IMR-90 (cell line): ENCODE data around the gene SFT2D2. TPM values are rescaled to one million over a fixed set of nuclear protein-coding genes. Genes with fewer than 3 reads are reported as not detected.

Experiments used
- ATAC-seq: fragments of 200-7000 bp; cut with Tn5 transposase; 2 replicates; pipeline ENCODE4 v1.9.1; 2020; ENCODE audit warnings: low read depth, mild to moderate bottlenecking, moderate library complexity
- BruUV-seq: library from RNA; stranded (reverse); fragments of 400-500 nt; replicated peaks from 2 replicates; lab custom pipeline; 2021; lab: Mats Ljungman, UMichigan
- CTCF ChIA-PET: fragments of 300-600 bp; formaldehyde crosslinking; extraction: SDS; loops from one replicate; lab custom pipeline; 2021; ENCODE audit warnings: antibody characterized with exemption; lab: Yijun Ruan, JAX
- POLR2A ChIA-PET: fragments of 300-600 bp; sonication (Branson Sonifier 250); formaldehyde crosslinking; loops from one replicate; lab custom pipeline; 2022; ENCODE audit warnings: antibody characterized with exemption; ENCODE audit not compliant: unreplicated experiment; lab: Charles Lee
- DNase-seq: peaks from one replicate; pipeline ENCODE4 v3.0.0; 2013
- H2AFZ ChIP-seq: replicated peaks from 2 replicates; pipeline ENCODE3; 2013; ENCODE audit warnings: low read length, mild to moderate bottlenecking; ENCODE audit not compliant: poor library complexity
- H2AK5ac ChIP-seq: 2 replicates; pipeline ENCODE4 v1.6.1; 2013; ENCODE audit warnings: low read depth, low read length, inconsistent platforms
- H2AK9ac ChIP-seq: replicated peaks from 2 replicates; pipeline ENCODE3; 2013; ENCODE audit warnings: mild to moderate bottlenecking, low read depth, low read length, moderate library complexity; ENCODE audit not compliant: poor library complexity
- H2BK120ac ChIP-seq: 2 replicates; pipeline ENCODE4 v1.6.1; 2013; ENCODE audit warnings: low read depth, low read length, inconsistent platforms
- H2BK15ac ChIP-seq: 3 replicates; pipeline ENCODE4 v1.6.1; 2013; ENCODE audit warnings: low read depth, low read length, inconsistent platforms
- H2BK20ac ChIP-seq: 2 replicates; pipeline ENCODE4 v1.6.1; 2013; ENCODE audit warnings: low read depth, mild to moderate bottlenecking, inconsistent platforms, low read length, moderate library complexity
- H2BK5ac ChIP-seq: 2 replicates; pipeline ENCODE4 v1.6.1; 2013; ENCODE audit warnings: mild to moderate bottlenecking, low read depth, low read length, inconsistent platforms; ENCODE audit not compliant: poor library complexity, severe bottlenecking
- H3K14ac ChIP-seq: replicated peaks from 2 replicates; pipeline ENCODE4 v1.6.1; 2013; ENCODE audit warnings: low read depth, low read length, inconsistent platforms
- H3K18ac ChIP-seq: 2 replicates; pipeline ENCODE4 v1.6.1; 2013; ENCODE audit warnings: low read depth, low read length, control low read depth
- H3K23ac ChIP-seq: 2 replicates; pipeline ENCODE4 v1.6.1; 2013; ENCODE audit warnings: low read depth, low read length, inconsistent platforms
- H3K27ac ChIP-seq: 2 replicates; pipeline ENCODE4 v1.5.1; 2013; ENCODE audit warnings: mild to moderate bottlenecking, control low read depth, low read length; ENCODE audit not compliant: insufficient read depth
- H3K27me3 ChIP-seq: 2 replicates; pipeline ENCODE4 v1.6.1; 2013; ENCODE audit warnings: low read length; ENCODE audit not compliant: control insufficient read depth, insufficient read depth
- H3K36me3 ChIP-seq: 2 replicates; pipeline ENCODE4 v1.6.1; 2013; ENCODE audit warnings: low read length, mixed read lengths; ENCODE audit not compliant: control insufficient read depth, insufficient read depth
- H3K4ac ChIP-seq: 2 replicates; pipeline ENCODE4 v1.6.1; 2013; ENCODE audit warnings: low read depth, low read length, inconsistent platforms
- H3K4me1 ChIP-seq: 2 replicates; pipeline ENCODE4 v1.6.1; 2013; ENCODE audit warnings: low read length, mixed read lengths; ENCODE audit not compliant: control insufficient read depth, insufficient read depth
- H3K4me2 ChIP-seq: 2 replicates; pipeline ENCODE4 v1.6.1; 2013; ENCODE audit warnings: low read depth, mild to moderate bottlenecking, control low read depth, low read length, moderate library complexity
- H3K4me3 ChIP-seq: 2 replicates; pipeline ENCODE4 v1.5.1; 2013; ENCODE audit warnings: low read depth, mild to moderate bottlenecking, control low read depth, low read length, moderate library complexity; ENCODE audit not compliant: insufficient read depth
- H3K56ac ChIP-seq: 2 replicates; pipeline ENCODE4 v1.6.1; 2013; ENCODE audit warnings: low read length, inconsistent platforms; ENCODE audit not compliant: insufficient read depth; ENCODE audit errors: extremely low read depth
- H3K79me1 ChIP-seq, 2 experiments: 2 replicates each; pipeline ENCODE4 v1.6.1; 2013; ENCODE audit warnings: low read length in 2 of 2, inconsistent platforms in 1 of 2, low read depth in 1 of 2
- H3K9ac ChIP-seq: 2 replicates; pipeline ENCODE4 v1.6.1; 2013; ENCODE audit warnings: low read depth, low read length, control low read depth
- H3K9me1 ChIP-seq: 2 replicates; pipeline ENCODE4 v1.6.1; 2013; ENCODE audit warnings: low read length, inconsistent platforms; ENCODE audit not compliant: insufficient read depth
- H3K9me3 ChIP-seq: 2 replicates; pipeline ENCODE4 v1.6.1; 2013; ENCODE audit warnings: low read length; ENCODE audit not compliant: control insufficient read depth, insufficient read depth
- H4K20me1 ChIP-seq: 2 replicates; pipeline ENCODE4 v1.6.1; 2013; ENCODE audit warnings: low read length, inconsistent platforms; ENCODE audit not compliant: insufficient read depth
- H4K5ac ChIP-seq: 2 replicates; pipeline ENCODE4 v1.6.1; 2013; ENCODE audit warnings: mild to moderate bottlenecking, low read depth, low read length, control low read depth
- H4K8ac ChIP-seq, 2 experiments: 2 replicates each; pipeline ENCODE4 v1.6.1; 2013; ENCODE audit warnings: low read depth in 2 of 2, low read length in 2 of 2, control low read depth in 1 of 2, inconsistent platforms in 1 of 2
- H4K91ac ChIP-seq: 2 replicates; pipeline ENCODE4 v1.6.1; 2013; ENCODE audit warnings: low read depth, low read length, inconsistent platforms; ENCODE audit not compliant: insufficient read depth
- BHLHE40 ChIP-seq: fragments of 150-350 bp; IDR thresholded peaks from 2 replicates; pipeline ENCODE4 v1.6.1; 2016; ENCODE audit warnings: mild to moderate bottlenecking, low read depth, low read length
- CHD1 ChIP-seq: IDR thresholded peaks from 2 replicates; pipeline ENCODE4 v1.6.1; 2012; ENCODE audit warnings: low read depth, low read length, improper control_type of control experiment
- CTCF ChIP-seq: conservative IDR thresholded peaks from 2 replicates; pipeline ENCODE4 v1.5.1; 2012; ENCODE audit warnings: mild to moderate bottlenecking, low read depth, low read length, improper control_type of control experiment
- FOS ChIP-seq: fragments of 150-350 bp; IDR thresholded peaks from 2 replicates; pipeline ENCODE4 v1.6.1; 2016; ENCODE audit warnings: low read depth, low read length
- MAFK ChIP-seq: IDR thresholded peaks from 2 replicates; pipeline ENCODE4 v1.6.1; 2012; ENCODE audit warnings: low read depth, low read length, improper control_type of control experiment
- MAZ ChIP-seq: IDR thresholded peaks from 2 replicates; pipeline ENCODE4 v1.6.1; 2012; ENCODE audit warnings: low read depth, mild to moderate bottlenecking, low read length, improper control_type of control experiment, moderate library complexity, borderline replicate concordance
- MXI1 ChIP-seq: IDR thresholded peaks from 2 replicates; pipeline ENCODE4 v1.6.1; 2012; ENCODE audit warnings: low read depth, mild to moderate bottlenecking, low read length, moderate library complexity, borderline replicate concordance
- POLR2A ChIP-seq: IDR thresholded peaks from 2 replicates; pipeline ENCODE4 v1.6.1; 2012; ENCODE audit warnings: mild to moderate bottlenecking, low read depth, low read length
- RCOR1 ChIP-seq: IDR thresholded peaks from 2 replicates; pipeline ENCODE4 v1.6.1; 2012; ENCODE audit warnings: mild to moderate bottlenecking, low read length, improper control_type of control experiment; ENCODE audit not compliant: insufficient replicate concordance
- RFX5 ChIP-seq: IDR thresholded peaks from 2 replicates; pipeline ENCODE4 v1.8.0; 2012; ENCODE audit warnings: low read depth, mild to moderate bottlenecking, low read length, moderate library complexity
- SMC3 ChIP-seq: fragments of 150-350 bp; IDR thresholded peaks from 2 replicates; pipeline ENCODE4 v1.6.1; 2016; ENCODE audit warnings: low read depth, mild to moderate bottlenecking, antibody characterized with exemption, low read length, moderate library complexity
- whole genome bisulfite sequencing, 2 experiments: methylation state at CpG; one replicate each; pipeline versions ENCODE4 v1.1.5 to v1.1.7; 2013; ENCODE audit warnings: missing lambda C conversion rate in 2 of 2; ENCODE audit not compliant: insufficient read length in 1 of 2; ENCODE audit errors: extremely low coverage in 2 of 2; 5-methylcytosine and 5-hydroxymethylcytosine counted together
- dilution Hi-C: fragments of 300-500 bp; cut with HindIII; formaldehyde crosslinking; loops from one replicate; pipeline ENCODE4 v1.14.3; 2018; ENCODE audit warnings: low sequenced_read_pairs; ENCODE audit not compliant: unreplicated experiment
- in situ Hi-C: fragments of 300-500 bp; cut with MboI; formaldehyde crosslinking; loops from 3 replicates; pipeline ENCODE4 v1.14.3; 2019; ENCODE audit warnings: low sequenced_read_pairs, inconsistent platforms, mixed read lengths
- intact Hi-C: fragments of 100-400 bp; cut with micrococcal nuclease; formaldehyde crosslinking; loops from 2 replicates; pipeline ENCODE4 v1.10.0; 2022
- polyA plus RNA-seq, 3 experiments: library from polyadenylated mRNA; depleted of rRNA; stranded (reverse); fragments of >200 nt; gene quantifications; 2 replicates each; pipeline ENCODE4 v1.2.3, GENCODE V29; 2012; ENCODE audit warnings: low replicate concordance in 1 of 3
- total RNA-seq: library from RNA; depleted of rRNA; stranded (reverse); fragments of >200 nt; gene quantifications from 2 replicates; pipeline ENCODE4 v1.2.3, GENCODE V29; 2012

Gene SFT2D2
- total and polyA plus RNA-seq, 2 of the 4 experiments (the other 2 are of a cell fraction): 11.1 to 37.6 TPM

DNA sequence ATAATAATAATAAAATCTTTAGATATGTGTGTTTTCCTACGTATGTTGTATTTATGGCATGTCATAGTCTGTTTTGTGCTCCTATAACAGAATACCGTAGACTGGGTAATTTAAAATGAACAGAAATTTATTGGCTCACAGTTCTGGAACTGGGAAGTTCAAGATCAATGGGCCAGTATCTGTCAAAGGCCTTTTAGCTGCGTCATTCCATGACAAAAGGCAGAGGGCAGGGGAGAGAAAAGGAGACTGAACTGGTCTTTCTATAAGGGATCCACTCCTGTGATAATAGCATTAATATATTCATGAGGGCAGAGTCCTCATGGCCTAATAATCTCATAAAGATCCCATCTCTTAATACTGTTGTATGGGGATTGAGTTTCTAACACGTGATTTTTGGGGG, 7.1 kb upstream of the SFT2D2 start:
- Histone ChIP-seq H2AFZ (no peak overlapping the region), H2BK120ac (no peak overlapping the region), H4K91ac (no peak overlapping the region), H3K23ac (no peak overlapping the region), H3K27me3 (no peaks in the 10 kb centered on the region; the same call in 1 of the 2 replicates), H3K9ac (no peak overlapping the region), H2BK5ac (no peak overlapping the region), H3K14ac (no peak overlapping the region), H3K4me3 (no peak overlapping the region), H2AK5ac (no peak overlapping the region), H3K27ac (no peak overlapping the region), H4K8ac (no peak overlapping the region), H4K20me1 (no peaks in the 10 kb centered on the region), H2AK9ac (no peak overlapping the region), H2BK20ac (no peak overlapping the region), H3K4ac (no peak overlapping the region), H2BK15ac (no peak overlapping the region), H3K4me1 (no peaks in the 10 kb centered on the region), H3K9me3 (peaks cover 3% of the 10 kb centered on the region), H3K36me3 (no peaks in the 10 kb centered on the region), H3K79me1 (no peaks in the 10 kb centered on the region), H3K18ac (no peak overlapping the region), H4K5ac (no peak overlapping the region), H3K4me2 (no peak overlapping the region), H3K56ac (no peak overlapping the region), H3K9me1 (no peaks in the 10 kb centered on the region)
- in situ Hi-C loops: no loop called here
- dilution Hi-C loops: no loop called here
- CTCF ChIA-PET: no interaction called here
- no TSS peak for BruUV-seq
- 100% methylated on average over 1 of the region's 4 CpGs; no CpG with 5 or more reads in 1 of the 2 experiments for WGBS, 2 experiments
- intact Hi-C loops: no loop called here
- POLR2A ChIA-PET: no interaction called here
- DNase-seq (no peak), ATAC-seq (no peak)
- TF ChIP-seq SMC3: no peak
- no peak for TF ChIP-seq RCOR1
- TF ChIP-seq RFX5: no peak
- TF ChIP-seq POLR2A: no peak
- no peak for TF ChIP-seq MAFK
- no peak for TF ChIP-seq MAZ
- no peak for TF ChIP-seq CTCF
- no peak for TF ChIP-seq FOS
- no peak for TF ChIP-seq BHLHE40
- no peak for TF ChIP-seq MXI1
- no peak for TF ChIP-seq CHD1
